Activated B cell treated with CpG ODN at 0.5 μM for 24 hours (primary cell): Measurements from ENCODE around the gene ELAC2. TPM values are rescaled to one million over a fixed set of nuclear protein-coding genes. Genes with fewer than 3 reads are reported as not detected.

ENCODE experiments used
- ATAC-seq: fragments of 200-7000 bp; cut with Tn5 transposase; one replicate; pipeline ENCODE4 v1.10.0; 2021; ENCODE audit warnings: low read depth, mild to moderate bottlenecking, moderate library complexity
- CTCF ChIA-PET: fragments of 350-600 bp; sonication (Branson Sonifier 250); formaldehyde crosslinking; loops from one replicate; lab custom pipeline; 2021; ENCODE audit warnings: antibody characterized with exemption; lab: Charles Lee
- POLR2A ChIA-PET: fragments of 350-600 bp; sonication (Branson Sonifier 250); formaldehyde crosslinking; loops from one replicate; lab custom pipeline; 2021; ENCODE audit warnings: antibody characterized with exemption; lab: Charles Lee
- DNase-seq: peaks from one replicate; pipeline ENCODE4 v3.0.0; 2022
- H3K27ac Mint-ChIP-seq: one replicate; pipeline ENCODE4 v1.8.0; 2020; ENCODE audit warnings: mixed read lengths
- H3K27me3 Mint-ChIP-seq: one replicate; pipeline ENCODE4 v1.8.0; 2021; ENCODE audit warnings: mixed read lengths
- H3K36me3 Mint-ChIP-seq: one replicate; pipeline ENCODE4 v1.8.0; 2021; ENCODE audit warnings: low read depth, mixed read lengths
- H3K4me1 Mint-ChIP-seq: one replicate; pipeline ENCODE4 v1.8.0; 2021; ENCODE audit warnings: mixed read lengths
- H3K4me3 Mint-ChIP-seq: one replicate; pipeline ENCODE4 v1.8.0; 2020; ENCODE audit warnings: mild to moderate bottlenecking, mixed read lengths
- H3K9me3 Mint-ChIP-seq: one replicate; pipeline ENCODE4 v1.8.0; 2020; ENCODE audit warnings: mixed read lengths
- intact Hi-C: fragments of 100-400 bp; cut with micrococcal nuclease; formaldehyde crosslinking; loops from one replicate; pipeline ENCODE4 v1.15.1; 2024
- total RNA-seq: library from RNA; stranded (reverse); gene quantifications from 2 replicates; pipeline ENCODE4 v1.2.3, GENCODE V29; 2022
- TF ChIP-seq, protein P1 (sequence below): fragments of 200-600 bp; IDR thresholded peaks from one replicate; pipeline ENCODE4 v1.8.0; 2022; ENCODE audit warnings: antibody characterized with exemption, mild to moderate bottlenecking

Gene ELAC2
- total RNA-seq, 1 donor from 2014 or later: 90.6 TPM

DNA sequence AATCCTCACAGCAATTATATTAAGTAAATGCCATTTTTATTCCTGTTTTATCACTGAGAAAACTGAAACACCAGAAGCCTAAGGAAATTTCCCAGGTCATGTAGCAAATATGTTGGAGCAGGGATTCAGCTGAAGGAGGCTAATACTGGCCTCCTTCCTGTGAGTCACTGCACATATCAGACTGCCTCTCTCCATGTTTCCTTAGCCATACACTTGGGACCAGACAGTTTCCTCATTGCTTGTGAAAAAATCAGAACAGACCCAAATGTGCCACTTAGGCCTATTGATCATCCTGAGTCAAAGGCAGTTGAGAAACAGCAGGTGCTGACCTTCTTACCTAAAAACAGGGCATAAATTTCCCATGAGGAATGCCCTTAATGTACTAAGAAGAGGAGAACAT, 18.9 kb upstream of the ELAC2 start:
- intact Hi-C loops: no loop called here
- CTCF ChIA-PET: no interaction called here
- H3K36me3 Mint-ChIP-seq: no peaks in the 10 kb centered on the region

DNA sequence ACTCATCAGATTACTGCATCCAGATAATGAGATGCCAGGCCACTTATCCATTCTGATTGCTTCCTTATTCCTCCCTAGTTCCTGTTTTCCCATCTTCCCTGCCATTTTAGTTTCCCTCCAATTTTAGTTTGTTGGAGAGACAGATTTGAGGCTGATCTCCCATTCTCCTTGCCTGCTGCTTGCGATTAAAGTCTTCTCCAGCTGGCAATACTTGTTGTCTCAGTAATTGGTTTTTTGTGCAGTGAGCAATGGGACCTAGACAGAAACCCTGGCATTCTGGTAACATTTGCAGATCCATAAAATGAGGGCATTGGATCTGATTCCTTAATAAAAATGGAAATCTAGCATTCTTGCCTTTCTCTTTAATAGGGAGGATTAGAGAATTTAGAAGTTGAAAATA, 17.6 kb upstream of the ELAC2 start:
- no peaks in the 10 kb centered on the region for H3K36me3 Mint-ChIP-seq
- TF ChIP-seq, protein P1, sequence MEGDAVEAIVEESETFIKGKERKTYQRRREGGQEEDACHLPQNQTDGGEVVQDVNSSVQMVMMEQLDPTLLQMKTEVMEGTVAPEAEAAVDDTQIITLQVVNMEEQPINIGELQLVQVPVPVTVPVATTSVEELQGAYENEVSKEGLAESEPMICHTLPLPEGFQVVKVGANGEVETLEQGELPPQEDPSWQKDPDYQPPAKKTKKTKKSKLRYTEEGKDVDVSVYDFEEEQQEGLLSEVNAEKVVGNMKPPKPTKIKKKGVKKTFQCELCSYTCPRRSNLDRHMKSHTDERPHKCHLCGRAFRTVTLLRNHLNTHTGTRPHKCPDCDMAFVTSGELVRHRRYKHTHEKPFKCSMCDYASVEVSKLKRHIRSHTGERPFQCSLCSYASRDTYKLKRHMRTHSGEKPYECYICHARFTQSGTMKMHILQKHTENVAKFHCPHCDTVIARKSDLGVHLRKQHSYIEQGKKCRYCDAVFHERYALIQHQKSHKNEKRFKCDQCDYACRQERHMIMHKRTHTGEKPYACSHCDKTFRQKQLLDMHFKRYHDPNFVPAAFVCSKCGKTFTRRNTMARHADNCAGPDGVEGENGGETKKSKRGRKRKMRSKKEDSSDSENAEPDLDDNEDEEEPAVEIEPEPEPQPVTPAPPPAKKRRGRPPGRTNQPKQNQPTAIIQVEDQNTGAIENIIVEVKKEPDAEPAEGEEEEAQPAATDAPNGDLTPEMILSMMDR: no peak
- ChIA-PET POLR2A (no interaction called here), CTCF (no interaction called here)
- H3K4me1 Mint-ChIP-seq: peaks cover 3% of the 10 kb centered on the region
- no peak overlapping the region for H3K4me3 Mint-ChIP-seq
- DNase-seq (no peak), ATAC-seq (no peak)
- peaks cover 10% of the 10 kb centered on the region for H3K9me3 Mint-ChIP-seq
- peaks cover 2% of the 10 kb centered on the region for H3K27me3 Mint-ChIP-seq
- intact Hi-C loops: no loop called here
- no peak overlapping the region for H3K27ac Mint-ChIP-seq

More for the DNA sequence above, 18.9 kb upstream of the ELAC2 start:
- POLR2A ChIA-PET: no interaction called here
- DNase-seq (no peak), ATAC-seq (no peak)
- Mint-ChIP-seq H3K27me3 (peaks cover 4% of the 10 kb centered on the region), H3K27ac (no peak overlapping the region), H3K4me3 (no peak overlapping the region), H3K9me3 (peaks cover 10% of the 10 kb centered on the region), H3K4me1 (peaks cover 3% of the 10 kb centered on the region)
- TF ChIP-seq, protein P1: no peak

- Mint-ChIP-seq H3K4me1 (peaks cover 3% of the 10 kb centered on the region), H3K27me3 (peaks cover 4% of the 10 kb centered on the region), H3K9me3 (peaks cover 9% of the 10 kb centered on the region), H3K36me3 (no peaks in the 10 kb centered on the region), H3K27ac (no peak overlapping the region), H3K4me3 (no peak overlapping the region)
- CTCF ChIA-PET: interaction anchor here (0.7 to 6.0 kb wide), 7 partner anchors 9 to 1010 kb away, joined by 3 to 107 read pairs (median 4); partner anchors contain the start of gene ELAC2
- intact Hi-C loops: loop anchor here (1.0 to 5.0 kb wide), 3 partner anchors 14 to 852 kb away; partner anchors contain the start of gene ELAC2
- DNase-seq (no peak), ATAC-seq (peak; percentile 84)
- TF ChIP-seq, protein P1: peak; percentile 54
- POLR2A ChIA-PET: interaction anchor here (0.7 to 1.9 kb wide), 2 partner anchors 8 to 14 kb away, joined by 7 to 8 read pairs; partner anchors contain the start of gene ELAC2
Measured at GRCh38 chr17:13031718-13032350, 14.0 kb upstream of the ELAC2 start.

DNA sequence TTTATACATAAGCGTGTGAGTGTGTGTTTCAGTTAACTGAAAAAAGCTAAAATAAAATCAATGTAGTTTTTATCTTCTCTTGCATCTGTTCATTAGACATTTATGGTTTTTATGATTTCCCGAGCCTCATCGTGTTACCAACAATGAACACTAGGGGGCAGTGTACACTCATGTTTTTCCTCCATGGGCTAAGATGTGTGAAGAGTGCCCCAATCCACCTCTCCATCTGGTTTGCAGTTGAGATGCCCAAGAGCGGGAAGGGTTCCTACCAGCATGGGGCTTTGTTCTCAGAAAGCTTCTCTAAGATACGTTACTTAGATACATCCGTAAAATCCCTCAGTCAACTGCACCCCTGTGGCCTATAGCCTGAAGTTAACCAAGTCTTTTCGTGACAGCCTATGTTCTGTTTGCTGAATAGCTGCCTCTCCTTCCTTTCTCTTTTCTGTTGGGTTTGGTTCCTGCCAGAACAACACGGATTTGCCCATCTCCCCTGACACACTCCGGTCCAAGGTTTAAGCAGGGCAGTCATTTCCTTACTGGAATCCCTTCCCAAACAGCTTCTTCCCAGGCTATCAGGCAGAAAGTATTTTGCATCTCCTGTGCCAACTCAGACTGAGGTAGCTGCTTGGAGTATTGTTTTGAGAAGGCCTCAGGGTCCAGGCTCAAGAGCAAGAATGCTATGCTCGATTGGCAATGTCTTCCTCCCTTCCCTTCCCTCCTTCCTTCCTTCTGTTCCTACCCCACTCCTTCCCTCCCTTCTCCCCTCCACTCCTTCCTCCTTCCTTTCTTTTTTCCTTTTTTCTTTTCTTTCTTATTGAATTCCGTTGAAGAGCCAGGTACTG, 12.9 kb upstream of the ELAC2 start:
- peaks cover 8% of the 10 kb centered on the region for H3K27me3 Mint-ChIP-seq
- TF ChIP-seq, protein P1: peak; percentile 68
- H3K27ac Mint-ChIP-seq: no peak overlapping the region
- peaks cover 4% of the 10 kb centered on the region for H3K9me3 Mint-ChIP-seq
- H3K4me1 Mint-ChIP-seq: peaks cover 3% of the 10 kb centered on the region
- H3K4me3 Mint-ChIP-seq: no peak overlapping the region
- DNase-seq (no peak), ATAC-seq (peak; percentile 58)
- no peaks in the 10 kb centered on the region for H3K36me3 Mint-ChIP-seq
- ChIA-PET POLR2A (interaction anchor here (1.9 kb wide), 1 partner anchor 12 kb away, joined by 8 read pairs; the partner anchor contains the start of gene ELAC2), CTCF (interaction anchor here (1.0 to 6.0 kb wide), 15 partner anchors 8 to 1011 kb away, joined by 3 to 107 read pairs (median 4); partner anchors contain the start of gene ELAC2)
- intact Hi-C loops: loop anchor here (1.0 to 5.0 kb wide), 3 partner anchors 12 to 850 kb away; partner anchors contain the start of gene ELAC2
